Measurements from ENCODE around the gene ZBTB9.

ZBTB9 gene

GRCh38 chr6:33418690-33419291 lies 35.6 kb upstream of the ZBTB9 start:
- peak; percentile 75 for DNase-seq (ENCODE audit: low read depth)

- DNase-seq (ENCODE audit: low read depth) = peak; percentile 79
These were observed 34.5 kb upstream of the ZBTB9 start, which contains the start of gene SYNGAP1 for GRCh38 chr6:33419580-33420490. Gene SYNGAP1 (plus strand): TSS chr6:33420065. CDS start chr6:33420265, 200 bp downstream.

- no peak for DNase-seq (ENCODE audit: low read depth)
These were observed 33.7 kb upstream of the ZBTB9 start for GRCh38 chr6:33420491-33421343.

GRCh38 chr6:33421344-33421643 lies 33.1 kb upstream of the ZBTB9 start:
- no peak for DNase-seq (ENCODE audit: low read depth)

- DNase-seq (ENCODE audit: low read depth) = no peak
These were observed 30.6 kb upstream of the ZBTB9 start for GRCh38 chr6:33423777-33424176.

- DNase-seq (ENCODE audit: low read depth) = no peak
These were observed 29.3 kb upstream of the ZBTB9 start for GRCh38 chr6:33424855-33425667.

- DNase-seq (ENCODE audit: low read depth) = peak; percentile 78
These were observed 28.5 kb upstream of the ZBTB9 start for GRCh38 chr6:33425668-33426577.

- DNase-seq (ENCODE audit: low read depth) = no peak
These were observed 27.5 kb upstream of the ZBTB9 start for GRCh38 chr6:33426590-33427511.

GRCh38 chr6:33427585-33428223 lies 26.7 kb upstream of the ZBTB9 start:
- DNase-seq (ENCODE audit: low read depth) = no peak

GRCh38 chr6:33428224-33428965 lies 26.0 kb upstream of the ZBTB9 start:
- no peak for DNase-seq (ENCODE audit: low read depth)

- DNase-seq (ENCODE audit: low read depth) = no peak
These were observed 25.2 kb upstream of the ZBTB9 start for GRCh38 chr6:33428966-33429749.

GRCh38 chr6:33429750-33430052 lies 24.7 kb upstream of the ZBTB9 start:
- no peak for DNase-seq (ENCODE audit: low read depth)

- no peak for DNase-seq (ENCODE audit: low read depth)
These were observed 24.0 kb upstream of the ZBTB9 start for GRCh38 chr6:33430334-33430733.

- DNase-seq (ENCODE audit: low read depth) = peak; percentile 64
These were observed 23.1 kb upstream of the ZBTB9 start for GRCh38 chr6:33430991-33431879.

- no peak for DNase-seq (ENCODE audit: low read depth)
These were observed 22.4 kb upstream of the ZBTB9 start for GRCh38 chr6:33431880-33432541.

- no peak for DNase-seq (ENCODE audit: low read depth)
These were observed 21.8 kb upstream of the ZBTB9 start for GRCh38 chr6:33432546-33432945.

All from amniotic epithelial cell (primary cell).